ENCODE results near the gene C22orf23.
"Not testable (repeated sequence)": the region's sequence is repeated elsewhere in the genome, so short reads cannot be mapped to it uniquely, and the experiment has no call there.

C22orf23 gene

DNA sequence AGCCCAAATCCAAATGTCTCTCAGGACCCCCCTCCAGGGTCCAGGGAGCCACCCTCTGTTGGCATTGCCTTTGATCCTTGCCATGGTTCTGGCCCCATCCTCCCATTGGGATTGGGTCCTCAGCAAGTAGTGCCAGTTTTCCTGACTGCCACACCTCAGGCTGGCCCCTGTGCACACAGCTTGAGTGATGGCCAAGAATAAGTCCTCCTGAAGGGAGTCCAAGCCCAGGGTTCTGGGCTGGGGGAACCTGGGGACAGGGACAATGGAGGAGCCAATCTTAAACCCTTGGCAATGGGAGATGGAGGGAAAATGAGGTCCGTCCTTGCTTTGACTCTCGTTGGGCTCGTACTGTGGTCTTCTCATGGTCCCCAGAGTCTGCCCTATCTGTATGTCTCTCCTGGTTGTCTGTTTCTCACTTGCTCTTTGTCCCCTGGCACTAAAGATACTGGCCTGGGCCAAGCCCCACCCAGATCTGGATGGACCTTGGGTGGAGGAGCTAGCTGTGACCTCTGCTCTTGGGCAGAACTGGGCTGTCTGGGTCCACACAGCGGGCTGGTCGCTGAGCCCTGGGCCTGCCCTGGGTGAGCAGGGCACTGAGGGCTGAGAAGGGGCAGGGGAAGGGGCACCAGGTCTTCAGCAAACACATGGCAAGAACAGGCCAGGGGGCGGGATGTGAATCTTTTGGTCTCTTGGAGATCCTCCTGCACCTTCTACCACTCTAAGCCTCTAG is 28.0 kb upstream of the C22orf23 start:
- DNase-seq = no peak

DNA sequence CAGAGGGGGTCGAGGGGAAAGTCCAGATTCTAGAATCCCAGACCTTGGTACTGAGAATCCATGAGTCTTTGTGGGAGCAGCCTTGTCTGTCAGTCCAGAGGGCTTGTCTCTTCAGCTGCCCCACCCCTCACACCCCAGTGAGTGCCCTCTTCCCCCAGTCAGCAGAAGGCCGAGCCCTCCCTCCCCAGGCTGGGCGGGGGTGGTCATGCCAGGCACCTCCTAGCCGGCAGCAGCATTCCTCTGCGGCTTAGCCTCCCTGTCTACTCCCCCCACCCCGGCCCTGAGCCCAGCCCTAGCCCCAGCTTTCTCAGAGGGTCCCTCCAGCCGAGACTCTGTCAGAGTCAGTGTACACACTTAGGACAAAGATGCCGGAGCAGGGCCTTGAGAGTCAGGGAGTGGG is 26.4 kb upstream of the C22orf23 start:
- no peak for DNase-seq

DNA sequence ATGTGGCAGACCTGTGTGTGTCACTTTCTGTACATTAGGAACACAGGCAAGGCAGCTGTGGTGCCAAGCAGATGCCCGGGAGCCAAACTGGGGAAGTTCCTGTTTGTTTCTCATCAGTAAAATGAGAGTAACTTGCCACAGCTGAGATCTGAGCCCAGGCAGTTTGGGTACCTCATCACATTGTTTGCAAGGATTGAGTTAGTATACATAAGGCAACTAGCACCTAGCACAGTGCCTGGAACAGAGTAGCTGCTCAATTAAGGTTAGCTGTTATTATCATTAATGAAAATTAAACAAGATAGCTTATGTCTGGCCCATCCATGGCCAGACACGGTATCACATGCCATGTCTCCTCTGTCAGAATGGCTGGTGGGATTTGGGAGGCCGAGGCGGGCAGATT is 23.1 kb upstream of the C22orf23 start:
- DNase-seq = no peak

GRCh38 chr22:37976022-37976421 is 22.6 kb upstream of the C22orf23 start:
- not testable (repeated sequence) for DNase-seq

- DNase-seq = no peak
Observed at GRCh38 chr22:37975153-37975552, 21.8 kb upstream of the C22orf23 start.

DNA sequence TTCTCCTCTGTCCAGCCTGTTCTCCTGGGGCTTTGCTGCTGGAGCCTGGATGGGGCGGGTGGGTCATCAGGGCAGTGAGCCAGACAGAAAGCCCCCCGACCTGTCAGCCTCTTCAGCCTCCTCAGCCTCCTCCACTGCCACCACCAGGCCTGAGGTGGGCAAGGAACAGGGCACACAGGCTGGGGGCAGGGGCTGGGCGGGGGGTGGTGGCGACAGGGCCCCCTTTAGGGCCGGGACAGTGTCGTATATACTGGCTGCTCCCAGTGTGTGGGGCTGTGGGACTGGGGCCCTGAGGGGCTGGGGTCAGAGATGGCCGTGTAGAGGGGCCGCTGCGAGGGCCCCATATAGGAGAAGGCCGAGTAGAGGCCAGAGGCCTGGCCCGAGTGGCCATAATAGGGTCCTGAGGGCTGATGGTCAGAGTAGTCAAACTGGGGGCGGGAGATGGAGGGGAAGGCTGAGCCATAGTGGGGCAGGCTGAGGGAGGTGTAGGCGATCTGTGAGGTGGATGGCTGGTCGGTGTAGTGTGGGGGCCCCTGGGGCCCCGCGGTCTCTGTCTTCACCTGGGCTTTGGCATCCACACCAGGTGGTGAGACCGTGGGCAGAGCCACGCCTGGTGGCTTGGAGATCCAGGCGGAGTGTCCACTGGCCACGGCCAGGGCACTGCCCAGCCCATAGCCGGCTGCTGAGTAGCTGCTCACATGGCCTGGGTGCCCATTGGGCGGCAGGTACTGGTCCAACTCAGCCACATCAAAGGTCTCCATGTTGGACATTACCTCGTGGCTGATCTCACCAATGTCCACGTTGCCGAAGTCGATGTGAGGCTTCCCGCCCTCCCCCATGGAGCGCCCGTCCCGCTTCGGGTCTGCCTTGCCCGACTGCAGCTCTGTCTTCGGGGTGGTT is 20.1 kb upstream of the C22orf23 start:
- no peak for DNase-seq

DNA sequence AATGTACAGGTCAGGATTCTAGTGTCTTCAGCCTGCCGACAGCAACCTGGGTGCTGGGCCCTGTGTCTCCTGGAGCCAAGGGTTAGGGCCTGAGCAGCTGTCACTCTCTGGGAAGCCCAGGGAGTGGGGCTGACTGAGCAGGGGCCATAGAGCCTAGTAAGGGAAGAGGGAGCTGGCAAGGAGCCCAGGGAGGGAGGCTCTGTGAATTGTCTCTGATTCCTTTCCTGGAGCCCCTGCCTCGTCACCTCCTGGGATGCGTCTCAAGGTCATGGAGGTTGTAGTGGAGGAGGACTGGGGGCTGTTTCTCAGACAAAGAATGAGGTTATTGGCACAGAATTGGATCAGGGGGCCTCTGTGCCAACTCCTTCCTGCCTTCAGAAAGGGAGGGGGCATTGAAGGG is 19.1 kb upstream of the C22orf23 start:
- no peak for DNase-seq

- DNase-seq = no peak
Observed at GRCh38 chr22:37971475-37972434, 18.4 kb upstream of the C22orf23 start.

- no peak for DNase-seq
Observed at GRCh38 chr22:37970864-37971263, 17.5 kb upstream of the C22orf23 start.

DNA sequence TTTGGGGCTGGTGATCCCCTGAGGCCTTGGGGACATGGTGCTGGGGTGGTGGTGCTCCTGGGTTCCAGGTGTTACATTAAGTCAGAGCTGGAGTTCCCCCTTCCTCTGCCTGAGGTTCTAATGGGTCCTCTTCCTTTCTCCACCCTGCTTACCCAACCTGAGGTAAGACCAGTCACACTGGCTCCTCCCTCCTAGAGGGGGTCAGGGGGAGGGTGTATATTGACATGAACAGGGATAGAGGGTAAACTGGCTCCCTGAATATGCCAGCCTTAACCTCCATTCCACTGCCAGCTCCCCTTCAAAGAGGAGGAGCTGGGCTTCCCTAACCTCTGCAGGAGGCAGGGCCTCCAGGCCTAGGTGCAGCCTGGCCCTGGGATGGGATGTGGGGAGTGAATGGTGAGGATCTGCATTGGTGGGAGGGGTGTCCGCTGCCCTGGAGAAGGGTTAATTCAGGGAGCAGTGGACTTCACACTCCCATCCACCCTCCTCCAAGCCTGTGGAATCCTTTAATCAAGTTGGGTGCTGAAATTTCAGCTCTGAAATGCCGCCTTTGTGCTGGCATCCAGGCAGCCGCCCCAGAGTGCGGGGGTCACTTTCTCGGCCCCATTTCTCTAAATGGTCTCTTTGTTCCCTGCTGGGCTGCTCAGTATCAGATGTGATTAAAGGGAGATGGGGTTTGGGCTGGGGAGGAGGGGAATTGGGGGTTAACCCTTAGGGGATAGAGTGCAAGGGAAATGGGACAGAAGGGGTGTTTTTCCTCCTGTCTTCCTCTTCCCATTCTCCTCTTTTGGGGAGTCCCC is 15.3 kb upstream of the C22orf23 start:
- no peak for DNase-seq

- no peak for DNase-seq
Observed at GRCh38 chr22:37967637-37968451, 14.4 kb upstream of the C22orf23 start.

DNA sequence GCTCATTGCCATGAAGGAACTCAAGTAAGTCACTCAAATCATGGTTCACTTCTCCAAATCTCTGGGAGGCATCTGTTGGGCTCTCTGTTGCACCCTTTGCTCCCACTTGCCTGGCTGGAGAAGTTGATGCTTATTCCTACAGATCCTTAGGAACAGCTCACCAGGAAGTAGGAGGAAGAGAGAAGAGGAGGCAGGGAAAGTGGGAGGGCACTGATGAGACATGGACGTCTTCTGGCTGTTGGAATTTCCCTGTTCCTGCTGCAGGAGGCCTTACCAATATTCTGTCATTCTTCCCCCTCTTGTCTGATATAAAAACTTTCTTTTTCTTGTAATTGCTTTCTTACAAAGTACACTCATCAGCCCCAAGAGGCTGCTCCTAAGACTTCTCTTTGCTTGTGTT is 13.7 kb upstream of the C22orf23 start:
- no peak for DNase-seq

DNA sequence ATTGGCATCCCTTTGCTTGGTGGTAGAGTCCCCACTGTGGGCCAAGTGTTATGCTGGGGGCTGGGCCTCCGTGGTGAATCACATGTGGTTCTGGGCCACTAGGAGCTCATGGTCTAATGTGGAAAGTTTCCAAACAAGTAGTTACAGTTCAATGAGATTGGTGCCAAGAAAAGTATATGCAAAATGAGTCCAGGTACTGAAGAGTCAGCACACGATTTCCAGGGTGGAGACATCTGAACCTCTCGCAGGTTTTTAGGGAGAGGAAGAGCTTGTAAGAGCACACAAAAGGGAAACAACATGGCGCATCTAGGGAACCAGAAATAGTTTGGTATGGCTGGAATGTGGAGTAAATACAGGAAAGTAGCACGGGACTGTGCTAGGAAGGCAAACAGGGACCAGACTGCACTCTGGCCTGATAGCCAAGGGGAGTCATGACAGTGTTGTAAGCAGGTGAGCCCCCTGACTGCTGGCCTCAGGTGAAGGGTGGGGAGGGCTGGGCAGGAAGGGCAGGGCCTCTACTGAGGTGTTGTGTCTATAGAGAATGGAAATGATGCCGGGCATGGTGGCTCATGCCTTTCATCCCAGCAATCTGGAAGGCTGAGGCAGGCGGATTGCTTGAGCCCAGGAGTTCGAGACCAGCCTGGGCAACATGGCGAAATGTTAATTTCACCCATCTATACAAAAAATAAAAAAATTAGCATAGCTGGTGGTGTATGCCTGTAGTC is 12.7 kb upstream of the C22orf23 start:
- DNase-seq = no peak

GRCh38 chr22:37961062-37961461 is 7.7 kb upstream of the C22orf23 start:
- DNase-seq = no peak

DNA sequence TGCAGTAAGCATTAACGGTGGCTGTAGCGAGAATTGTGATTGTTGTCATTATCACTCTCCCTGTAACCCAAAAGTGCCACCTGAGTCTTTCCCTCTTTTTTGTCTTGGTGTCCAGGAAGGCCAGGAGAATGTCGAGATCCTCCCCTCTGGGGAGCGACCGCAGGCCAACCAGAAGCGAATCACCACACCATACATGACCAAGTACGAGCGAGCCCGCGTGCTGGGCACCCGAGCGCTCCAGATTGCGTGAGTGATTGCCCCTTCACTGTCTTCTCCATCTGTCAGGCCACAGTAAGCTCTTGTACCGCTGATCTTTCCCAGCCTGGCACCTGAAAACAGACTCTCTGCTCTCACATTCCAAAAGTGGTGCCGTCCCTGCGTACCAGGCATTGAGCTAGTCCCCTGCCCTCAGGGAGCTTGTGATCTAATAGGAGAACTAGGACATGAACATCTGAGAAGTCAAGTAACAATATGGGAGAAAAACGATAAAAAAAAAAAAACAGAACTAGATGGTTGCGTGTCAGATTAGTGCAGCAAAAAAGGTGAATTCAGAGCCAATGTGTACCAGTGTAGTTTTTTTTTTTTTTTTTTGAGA is 5.9 kb upstream of the C22orf23 start:
- no peak for DNase-seq

DNA sequence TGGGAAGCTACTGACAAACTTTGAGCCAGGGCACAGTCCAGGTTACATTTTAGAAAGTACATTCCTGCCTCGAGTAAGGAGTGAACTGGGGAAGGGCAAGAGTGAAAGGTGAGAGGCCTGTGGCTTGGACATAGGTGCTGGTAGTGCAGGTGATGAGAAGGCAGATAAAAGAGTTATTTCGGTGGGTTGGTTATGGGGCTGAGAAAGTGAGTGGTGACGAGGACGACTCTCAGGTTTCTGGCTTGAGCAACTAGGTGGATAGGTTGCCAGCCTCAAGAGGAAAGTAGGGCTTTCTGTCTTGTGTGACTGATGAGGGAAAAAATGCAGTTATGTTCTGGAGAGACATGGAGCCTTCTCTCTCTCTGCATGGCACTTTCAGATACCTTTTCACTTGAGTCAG is 3.8 kb upstream of the C22orf23 start:
- no peak for DNase-seq

DNA sequence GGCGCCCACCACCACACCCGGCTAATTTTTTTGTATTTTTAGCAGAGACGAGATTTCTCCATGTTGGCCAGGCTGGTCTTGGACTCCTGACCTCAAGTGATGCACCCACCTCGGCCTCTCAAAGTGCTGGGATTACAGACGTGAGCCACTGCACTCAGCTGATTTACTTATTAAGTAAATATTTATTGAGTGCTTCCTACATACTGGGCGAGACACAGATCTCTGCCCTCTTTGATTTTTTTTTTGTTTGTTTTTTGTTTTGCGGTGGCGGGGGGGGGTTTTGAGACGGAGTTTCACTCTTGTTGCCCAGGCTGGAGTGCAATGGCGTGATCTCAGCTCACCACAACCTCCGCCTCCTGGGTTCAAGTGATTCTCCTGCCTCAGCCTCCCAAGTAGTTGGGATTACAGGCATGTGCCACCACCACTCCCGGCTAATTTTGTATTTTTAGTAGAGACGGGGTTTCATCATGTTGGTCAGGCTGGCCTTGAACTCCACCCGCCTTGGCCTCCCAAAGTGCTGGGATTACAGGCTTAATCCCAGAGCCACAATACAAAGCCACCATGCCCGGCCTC is 2.5 kb upstream of the C22orf23 start:
- DNase-seq = not testable (repeated sequence)

- no peak for DNase-seq
Observed at GRCh38 chr22:37954686-37955085, 1.3 kb upstream of the C22orf23 start.

- DNase-seq = no peak
Observed at GRCh38 chr22:37953062-37953436, 352 bp downstream of the C22orf23 start.

DNA sequence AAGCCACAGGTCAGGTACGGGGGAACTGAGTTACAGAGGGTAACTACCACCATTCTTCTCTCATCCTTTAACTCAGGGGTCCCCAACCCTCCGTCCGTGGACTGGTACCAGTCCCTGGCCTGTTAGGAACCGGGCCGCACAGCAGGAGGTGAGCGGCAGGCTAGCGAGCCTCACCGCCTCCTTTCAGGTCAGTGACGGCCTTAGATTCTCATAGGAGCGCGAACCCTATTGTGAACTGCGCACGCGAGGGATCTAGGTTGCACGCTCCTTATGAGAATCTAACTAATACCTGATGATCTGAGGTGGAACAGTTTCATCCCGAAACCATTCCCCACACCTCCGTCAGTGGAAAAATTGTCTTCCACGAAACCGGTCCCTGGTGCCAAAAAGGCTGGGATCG is 772 bp downstream of the C22orf23 start:
- DNase-seq = not testable (repeated sequence)

Measured in suppressor macrophage treated with lipopolysaccharide for 4 hours (primary cell).